ES-I3 (cell line): ENCODE measurements around the gene ANO9.

Experiments
- H3K36me3 ChIP-seq: 2 replicates; pipeline ENCODE4 v1.6.1; 2013; ENCODE audit warnings: mild to moderate bottlenecking, low read length, control low read depth, moderate library complexity; ENCODE audit not compliant: insufficient read depth
- H3K4me1 ChIP-seq: 2 replicates; pipeline ENCODE4 v1.6.1; 2013; ENCODE audit warnings: mild to moderate bottlenecking, control low read depth, low read length; ENCODE audit not compliant: insufficient read depth
- H3K9ac ChIP-seq: 2 replicates; pipeline ENCODE4 v1.6.1; 2013; ENCODE audit warnings: low read depth, mild to moderate bottlenecking, low read length, moderate library complexity
- H3K9me3 ChIP-seq: 2 replicates; pipeline ENCODE4 v1.6.1; 2013; ENCODE audit warnings: mild to moderate bottlenecking, low read length, moderate library complexity; ENCODE audit not compliant: control insufficient read depth, insufficient read depth

ANO9 gene

GRCh38 chr11:372809-373715, 68.7 kb downstream of the ANO9 start:
- Histone ChIP-seq H3K9me3 (no peaks in the 10 kb centered on the region), H3K36me3 (no peaks in the 10 kb centered on the region; the same call in 1 of the 2 replicates), H3K9ac (no peak overlapping the region), H3K4me1 (no peaks in the 10 kb centered on the region)

DNA sequence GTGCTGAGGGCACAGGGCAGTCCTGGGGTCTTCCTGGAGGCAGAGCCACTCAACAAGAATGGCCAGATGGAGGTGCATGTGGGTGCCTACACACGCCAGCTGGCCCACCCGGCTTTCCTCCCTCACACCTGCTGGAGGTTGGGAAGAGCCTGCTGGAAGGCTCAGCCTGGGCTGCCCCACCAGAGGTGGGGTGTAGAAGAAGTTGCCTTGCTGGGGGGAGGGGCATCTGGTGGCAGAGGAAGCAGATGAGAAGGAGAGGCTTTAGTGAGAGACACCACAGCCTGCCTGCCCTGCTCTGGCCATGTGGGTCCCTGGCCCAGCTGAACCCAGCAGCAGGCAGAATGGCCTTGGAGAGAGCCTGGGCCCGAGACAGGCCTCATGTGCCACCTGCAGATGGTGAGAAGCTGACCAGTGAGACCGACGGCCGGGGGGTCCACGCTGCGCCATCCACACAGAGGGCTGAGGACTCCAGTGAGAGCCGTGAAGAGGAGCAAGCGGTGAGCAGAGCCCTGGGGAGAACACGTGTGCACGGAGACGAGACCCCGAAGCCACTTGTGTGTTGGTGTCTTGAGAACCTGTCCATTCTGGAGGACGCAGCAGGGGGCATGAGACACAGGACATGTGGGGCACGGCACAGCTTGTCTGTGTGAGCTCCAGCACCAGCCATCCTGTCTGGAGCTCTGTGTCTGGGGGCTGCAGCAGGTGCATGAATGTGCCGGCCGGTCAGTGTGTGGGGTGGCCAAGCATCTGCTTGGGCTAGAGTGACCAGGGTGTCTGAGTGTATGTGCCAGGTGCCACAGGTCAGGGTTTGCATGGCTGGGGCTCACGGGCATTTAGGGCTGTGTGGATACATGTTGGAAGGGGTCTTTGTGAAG, 69.9 kb downstream of the ANO9 start:
- Histone ChIP-seq H3K4me1 (no peaks in the 10 kb centered on the region), H3K9ac (no peak overlapping the region), H3K36me3 (no peaks in the 10 kb centered on the region; the same call in 1 of the 2 replicates), H3K9me3 (no peaks in the 10 kb centered on the region)

- Histone ChIP-seq H3K9me3 (no peaks in the 10 kb centered on the region), H3K4me1 (no peaks in the 10 kb centered on the region), H3K36me3 (no peaks in the 10 kb centered on the region; the same call in 1 of the 2 replicates), H3K9ac (no peak overlapping the region)
Observed at GRCh38 chr11:371051-371450, 70.8 kb downstream of the ANO9 start.

- peak overlapping the region; percentile 52 for H3K9ac ChIP-seq
- no peaks in the 10 kb centered on the region for H3K4me1 ChIP-seq
- no peaks in the 10 kb centered on the region for H3K9me3 ChIP-seq
- no peaks in the 10 kb centered on the region; the same call in 1 of the 2 replicates for H3K36me3 ChIP-seq
Observed at GRCh38 chr11:370070-370941, 71.5 kb downstream of the ANO9 start.

- Histone ChIP-seq H3K9me3 (no peaks in the 10 kb centered on the region), H3K36me3 (no peaks in the 10 kb centered on the region), H3K4me1 (no peaks in the 10 kb centered on the region), H3K9ac (peak within 1 kb of the TSS; percentile 52)
Observed at GRCh38 chr11:369336-370018, 72.3 kb downstream of the ANO9 start, which contains the start of gene B4GALNT4. TSS of gene B4GALNT4 (plus strand) at chr11:369499. CDS start at chr11:369804, 305 bp downstream.

GRCh38 chr11:368414-369335, 73.1 kb downstream of the ANO9 start:
- H3K9me3 ChIP-seq, result no peaks in the 10 kb centered on the region
- H3K36me3 ChIP-seq, result no peaks in the 10 kb centered on the region
- H3K4me1 ChIP-seq, result no peaks in the 10 kb centered on the region
- H3K9ac ChIP-seq, result peak overlapping the region; percentile 26; the same call in 1 of the 2 replicates

GRCh38 chr11:367956-368413, 73.8 kb downstream of the ANO9 start:
- no peaks in the 10 kb centered on the region for H3K9me3 ChIP-seq
- H3K36me3 ChIP-seq, result no peaks in the 10 kb centered on the region
- H3K4me1 ChIP-seq, result no peaks in the 10 kb centered on the region
- no peak overlapping the region; the same call in 1 of the 2 replicates for H3K9ac ChIP-seq
